ENCODE data around the gene GGACT. TPM values are rescaled to one million over a fixed set of nuclear protein-coding genes. Genes with fewer than 3 reads are reported as not detected.
"Not testable (repeated sequence)": the region's sequence is repeated elsewhere in the genome, so short reads cannot be mapped to it uniquely, and the experiment has no call there.

GGACT gene
- total RNA-seq, 1 donor from 2014 or later, result 5.1 TPM

DNA sequence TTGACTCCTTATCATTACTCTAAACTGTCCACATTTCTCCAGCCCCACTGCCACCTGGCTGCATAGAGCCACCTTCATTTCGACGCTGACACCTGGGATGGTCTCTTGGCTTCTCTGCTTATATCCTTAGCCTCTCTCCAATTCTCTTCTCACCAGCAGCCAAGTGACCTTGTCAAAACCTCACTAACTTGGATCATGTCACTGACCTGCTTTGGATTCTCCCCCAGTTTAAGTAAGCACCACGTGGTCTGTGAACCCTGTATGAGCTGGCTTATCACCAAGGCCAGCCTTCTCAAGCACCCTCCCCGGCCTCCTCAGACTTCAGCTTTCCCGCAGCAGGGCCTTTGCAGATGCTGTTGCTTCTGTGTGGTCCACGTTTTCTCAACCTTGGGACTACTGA lies 12.3 kb upstream of the GGACT start:
- no peak for DNase-seq

DNA sequence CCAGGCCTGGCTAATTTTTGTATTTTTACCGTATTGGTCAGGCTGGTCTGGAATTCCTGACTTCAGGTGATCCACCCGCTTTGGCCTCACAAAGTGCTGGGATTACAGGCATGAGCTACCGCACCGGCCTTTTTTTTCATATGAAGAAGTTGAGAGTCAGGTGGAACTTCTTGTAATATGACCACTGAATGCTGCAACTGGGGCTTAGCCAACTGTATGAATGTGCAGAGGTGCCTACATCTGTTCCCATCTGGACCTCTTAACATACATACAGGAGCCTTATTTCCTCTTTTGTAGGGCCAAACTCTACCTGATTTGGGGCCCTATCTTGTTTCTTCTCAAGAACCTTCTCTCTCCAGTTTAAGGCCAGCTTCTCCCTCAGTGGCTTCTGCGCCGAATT lies 11.9 kb upstream of the GGACT start:
- no peak for DNase-seq

DNA sequence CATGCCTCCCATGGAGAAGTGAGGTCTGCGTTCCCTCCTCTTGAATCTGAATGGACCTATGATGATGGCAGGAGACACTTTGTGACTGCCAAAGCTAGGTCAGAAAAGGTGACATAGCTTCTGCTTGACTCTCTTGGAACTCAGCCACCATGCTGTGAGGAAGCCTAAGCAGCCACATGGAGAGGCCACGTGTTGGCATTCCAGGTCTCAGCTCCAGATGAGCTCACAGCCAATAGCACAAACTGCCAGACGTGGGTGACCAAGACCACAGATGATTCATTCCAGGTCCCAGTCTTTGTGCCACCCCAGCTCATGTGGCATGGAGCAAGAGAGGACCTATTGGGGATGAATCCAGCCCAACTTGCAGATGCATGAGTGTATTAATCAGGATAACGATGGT lies 8.7 kb upstream of the GGACT start:
- no peak for DNase-seq

DNA sequence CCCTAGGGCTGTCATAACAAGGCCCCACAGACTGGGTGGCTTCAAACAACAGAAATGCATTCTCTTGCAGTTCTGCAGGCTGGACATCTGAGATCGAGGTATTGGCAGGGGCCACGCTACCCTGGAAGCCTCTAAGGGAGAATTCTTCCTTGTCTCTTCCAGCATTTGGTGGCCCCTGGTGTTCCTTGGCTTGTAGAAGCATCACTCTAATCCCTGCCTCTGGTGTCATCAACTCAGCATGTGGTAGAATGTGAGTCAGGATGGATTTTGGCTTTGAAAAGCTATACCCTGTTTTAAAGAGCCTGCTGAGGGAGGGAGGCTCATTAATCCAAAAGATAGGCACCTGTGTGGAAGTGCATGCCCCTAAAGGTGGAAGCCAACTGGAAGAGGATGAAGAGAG lies 7.9 kb upstream of the GGACT start:
- no peak for DNase-seq

DNA sequence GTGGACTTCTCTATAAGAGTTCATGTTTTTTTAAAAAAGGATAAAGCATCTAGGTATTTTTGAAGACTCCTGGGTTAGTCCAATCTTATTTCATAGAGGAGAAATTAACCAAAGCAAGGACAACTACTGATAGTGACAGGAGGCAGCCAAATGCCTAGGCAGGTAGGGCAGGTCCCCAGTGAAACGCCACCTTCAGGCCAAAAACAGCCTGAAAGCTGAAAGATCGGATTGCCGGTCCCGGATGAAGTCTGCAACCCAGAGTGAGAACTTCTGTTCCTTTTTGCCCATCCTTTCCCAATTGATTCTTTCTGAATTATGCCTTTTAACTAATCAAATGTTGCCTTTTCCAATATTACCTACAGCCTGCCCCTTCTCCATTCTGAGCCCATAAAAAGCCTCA lies 6.1 kb upstream of the GGACT start:
- no peak for DNase-seq

DNA sequence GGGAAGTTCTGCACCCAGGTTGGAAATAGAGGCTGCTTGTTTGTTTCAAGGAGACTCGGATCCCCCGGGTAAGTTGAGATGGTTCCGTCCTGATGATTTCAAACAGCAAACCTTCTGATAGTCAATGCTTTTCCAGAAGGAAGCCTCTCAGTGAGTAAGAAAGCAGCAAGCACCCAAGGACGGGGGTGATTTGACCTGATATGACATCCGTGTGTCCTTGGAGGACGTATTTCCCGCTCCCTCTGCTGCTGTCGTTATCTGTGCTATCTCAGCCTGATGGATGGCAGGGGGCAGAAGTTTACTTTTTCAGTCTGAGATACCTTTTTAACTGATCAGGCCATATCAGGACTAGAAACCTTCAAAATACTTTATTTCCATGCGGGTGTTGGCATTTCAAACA lies 5.7 kb upstream of the GGACT start:
- DNase-seq, result no peak

DNA sequence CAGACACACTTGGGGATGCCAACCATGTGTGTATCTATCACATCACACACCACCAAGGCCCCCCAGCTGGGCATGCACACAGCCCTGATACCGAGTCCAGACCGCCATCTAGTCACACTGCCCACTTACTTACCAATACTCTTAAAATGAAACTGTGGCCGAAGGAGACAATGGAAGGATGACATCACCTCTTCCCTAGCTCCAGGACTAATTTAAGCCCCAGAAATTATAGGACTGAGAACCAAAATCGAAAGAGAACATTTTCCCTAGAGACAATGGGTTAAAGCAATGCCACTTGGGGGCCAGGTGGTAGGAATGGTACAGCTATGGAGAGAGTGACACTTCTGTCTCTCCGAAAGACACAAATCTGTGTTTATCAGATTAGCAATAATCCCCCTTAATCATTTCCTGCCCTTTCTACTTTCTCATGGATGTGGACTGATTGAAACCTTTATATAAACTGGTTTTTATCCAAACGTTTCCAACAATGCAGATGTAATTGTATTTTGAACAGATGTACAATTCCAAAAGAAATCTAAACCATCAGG lies 663 bp upstream of the GGACT start:
- DNase-seq, result no peak

DNA sequence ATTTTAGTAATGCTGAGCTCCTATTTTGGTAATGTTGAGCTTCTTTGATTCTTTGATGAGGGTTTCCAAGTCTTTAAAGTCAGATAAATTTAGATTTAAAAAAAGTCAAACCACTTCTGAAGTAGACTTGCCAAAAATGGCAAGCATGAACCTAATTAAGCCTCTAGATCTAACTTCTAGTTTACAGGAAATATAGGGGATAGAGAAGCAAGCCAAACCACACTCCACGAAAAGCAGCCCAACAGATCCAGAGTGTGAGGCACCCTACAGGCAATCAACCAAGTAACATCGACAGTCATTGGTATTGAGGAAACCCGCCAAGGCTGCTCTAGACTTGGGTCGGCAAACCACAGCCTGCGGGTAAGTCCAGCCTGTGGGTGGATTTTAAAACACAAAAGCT lies 3.7 kb downstream of the GGACT start:
- DNase-seq, result no peak

DNA sequence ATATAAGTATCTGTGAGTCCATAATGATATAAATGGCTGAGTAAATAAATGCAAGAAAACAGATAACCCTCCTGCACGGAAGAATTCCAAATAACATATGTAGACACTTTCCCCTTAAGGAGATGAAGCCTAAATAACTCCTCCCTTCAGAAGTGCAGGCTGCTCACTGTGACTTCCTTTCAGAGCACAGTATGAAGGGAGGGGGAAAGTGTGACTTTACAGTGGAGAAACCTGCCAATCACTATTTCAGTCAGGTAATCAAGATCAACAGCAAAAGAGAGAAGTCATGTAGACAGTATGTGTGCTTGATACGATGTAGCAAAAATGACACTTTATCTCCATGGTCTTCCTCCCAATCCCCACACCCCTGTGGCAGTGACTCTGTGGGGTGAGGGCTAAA lies 7.1 kb downstream of the GGACT start:
- no peak for DNase-seq

DNA sequence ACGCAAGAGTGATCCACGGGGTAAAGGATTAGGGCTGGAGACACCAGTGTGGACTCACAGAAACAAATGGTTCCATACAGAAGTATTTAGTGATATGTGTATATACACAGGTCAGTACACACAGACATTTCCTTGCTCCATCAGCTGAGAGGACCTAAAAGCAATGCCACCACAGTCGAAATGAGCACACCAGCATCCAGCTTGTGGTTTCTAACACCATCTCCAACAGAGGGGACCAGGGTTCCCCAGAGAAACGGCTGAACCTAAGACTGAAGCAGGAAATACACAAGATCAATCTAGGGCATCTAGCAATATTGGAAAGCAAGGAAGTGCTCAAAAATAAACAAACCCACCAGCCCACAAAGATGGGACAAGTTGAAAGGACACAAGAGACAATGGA lies 7.6 kb downstream of the GGACT start:
- no peak for DNase-seq

DNA sequence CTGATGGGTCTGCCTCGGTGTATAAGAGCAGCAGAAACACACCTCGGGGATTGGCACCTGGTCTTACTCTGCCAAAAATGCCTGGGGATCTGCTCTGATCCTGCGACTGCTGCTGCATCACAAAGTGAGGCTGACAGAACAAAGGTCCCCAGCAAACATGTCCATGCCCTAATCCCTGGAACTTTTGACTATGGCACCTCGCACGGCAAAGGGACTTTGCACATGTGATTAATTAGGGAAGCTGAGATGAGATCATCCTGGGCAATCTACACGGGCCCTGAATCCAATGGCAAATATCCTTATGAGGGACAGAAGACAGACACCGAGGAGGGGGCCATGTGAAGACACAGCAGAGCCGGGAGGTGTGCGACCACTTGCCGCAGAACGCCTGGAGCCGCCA lies 8.5 kb downstream of the GGACT start:
- DNase-seq, result no peak

DNA sequence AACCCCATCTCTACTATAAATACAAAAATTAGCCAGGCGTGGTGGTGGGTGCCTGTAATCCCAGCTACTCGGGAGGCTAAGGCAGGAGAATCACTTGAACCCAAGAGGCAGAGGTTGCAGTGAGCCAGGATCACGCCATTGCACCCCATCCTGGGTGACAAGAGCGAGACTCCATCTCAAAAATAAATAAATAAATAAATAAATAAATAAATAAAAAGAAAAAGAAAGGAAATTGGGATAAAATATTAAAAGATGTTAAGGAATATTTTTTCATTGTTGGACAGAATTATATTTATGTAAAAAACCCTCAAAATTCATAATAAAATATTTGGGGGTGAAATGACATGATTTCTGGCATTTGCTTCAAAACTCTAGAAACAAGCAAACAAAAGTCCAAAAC lies 11.3 kb downstream of the GGACT start:
- not testable (repeated sequence) for DNase-seq

DNA sequence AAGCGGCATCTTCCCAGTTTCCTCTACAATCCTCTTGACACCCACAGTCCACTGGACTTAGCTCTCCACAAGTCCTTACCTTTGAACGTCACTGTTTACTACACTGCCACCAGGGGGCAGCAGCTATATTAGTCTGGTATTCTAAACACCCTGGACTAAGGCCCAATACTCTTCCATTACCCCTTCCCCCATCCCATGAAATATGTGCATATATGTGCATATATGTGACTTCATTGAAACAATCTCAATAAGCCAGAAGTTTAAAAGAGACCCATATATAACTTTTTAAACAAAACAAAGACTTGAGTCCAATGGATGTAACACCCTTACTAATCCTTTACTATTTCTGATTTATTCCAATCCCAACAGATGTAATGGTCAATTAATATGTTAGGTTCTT lies 15.5 kb downstream of the GGACT start:
- no peak for DNase-seq

DNA sequence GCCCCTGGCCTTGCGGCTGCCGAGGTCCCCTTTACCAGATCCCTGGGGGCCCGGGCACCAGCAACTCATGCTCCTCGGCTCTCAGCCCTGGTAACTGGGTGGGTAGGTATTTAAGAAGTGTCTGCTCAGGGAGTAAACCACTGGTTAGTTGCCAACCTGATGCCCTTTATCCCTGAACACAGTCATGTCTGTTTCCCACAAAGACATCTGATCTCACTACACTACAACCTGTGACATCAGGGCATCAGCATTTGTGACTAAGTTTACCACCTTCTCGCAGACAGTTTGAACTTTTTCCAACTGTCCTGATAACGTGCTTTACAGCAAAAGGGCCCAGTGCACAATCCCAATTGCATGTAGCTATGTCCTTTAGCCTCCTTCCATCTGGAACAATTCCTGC lies 22.0 kb downstream of the GGACT start:
- no peak for DNase-seq

DNA sequence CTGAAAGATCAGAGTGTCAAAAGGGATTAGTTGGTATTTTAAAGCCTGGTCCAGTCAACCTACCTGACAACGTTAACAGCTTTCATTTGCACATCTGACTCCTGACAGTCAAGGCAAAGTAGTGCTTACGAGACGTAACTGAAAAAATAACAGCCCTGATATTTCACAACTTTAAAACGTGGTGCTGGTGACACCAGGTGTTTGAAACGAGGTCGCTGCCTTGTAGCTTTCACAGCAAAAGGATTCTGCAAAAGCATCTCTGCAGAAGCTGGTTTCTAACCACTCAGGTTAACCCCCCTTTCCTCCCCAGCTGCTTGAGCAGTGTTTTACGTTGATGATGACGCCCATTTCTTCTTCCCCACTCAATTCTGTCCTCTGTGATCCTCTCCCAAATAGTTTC lies 23.3 kb downstream of the GGACT start:
- DNase-seq, result no peak

DNA sequence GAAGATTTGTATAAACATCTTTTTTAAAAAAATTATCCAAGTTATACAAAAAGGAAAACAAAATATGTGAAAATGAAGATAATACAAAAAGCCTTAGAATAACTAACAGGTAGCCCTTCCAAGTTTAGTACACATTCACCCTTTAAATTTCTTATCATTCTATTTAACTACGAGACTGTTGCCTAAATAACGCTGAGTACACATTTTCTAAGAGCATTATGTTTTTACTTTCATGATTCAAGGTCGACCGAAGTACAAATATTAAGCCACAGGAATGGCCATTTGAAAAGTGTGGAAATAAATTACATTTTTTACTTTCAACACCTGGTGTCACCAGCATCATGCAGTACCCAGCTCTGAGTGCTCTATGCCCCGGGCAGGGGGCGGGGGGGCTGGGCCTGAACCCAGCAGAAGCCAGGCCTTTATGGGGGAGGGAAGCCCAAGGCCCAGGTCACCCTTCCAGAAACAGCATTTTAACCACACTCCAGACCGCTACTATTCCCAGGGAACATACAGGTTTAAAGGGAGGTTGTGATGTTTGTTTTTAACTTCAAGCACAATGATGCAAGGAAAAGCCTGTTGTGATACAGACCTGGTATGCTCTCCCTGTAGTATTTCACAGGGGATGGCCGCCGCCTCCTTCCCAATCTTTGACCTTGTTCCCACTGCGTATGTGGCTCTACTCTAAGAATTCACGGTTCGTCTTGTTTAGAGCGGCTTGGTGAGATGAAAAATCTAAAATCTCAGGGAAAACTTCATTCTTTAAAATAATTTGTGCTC lies 24.0 kb downstream of the GGACT start:
- no peak for DNase-seq

DNA sequence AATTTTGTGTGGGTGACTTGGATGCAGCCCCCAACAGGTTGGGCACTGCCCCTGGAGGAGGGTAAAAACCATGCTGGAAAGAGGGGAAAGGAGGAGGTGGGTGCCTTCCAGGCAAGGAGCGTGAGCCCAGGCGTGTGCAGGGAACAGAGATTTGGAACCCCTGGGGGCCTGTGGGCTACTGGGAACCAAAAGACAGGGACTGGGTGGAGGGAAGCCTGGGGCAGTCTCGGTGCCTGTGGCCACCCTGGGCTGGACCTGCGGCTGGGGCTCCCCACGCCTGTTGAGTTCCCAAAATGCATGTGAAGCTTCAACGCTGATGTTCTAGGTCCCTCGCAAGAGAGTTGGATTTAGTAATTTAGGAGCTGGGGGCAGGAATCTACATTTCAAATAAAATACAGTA lies 24.8 kb downstream of the GGACT start:
- no peak for DNase-seq

DNA sequence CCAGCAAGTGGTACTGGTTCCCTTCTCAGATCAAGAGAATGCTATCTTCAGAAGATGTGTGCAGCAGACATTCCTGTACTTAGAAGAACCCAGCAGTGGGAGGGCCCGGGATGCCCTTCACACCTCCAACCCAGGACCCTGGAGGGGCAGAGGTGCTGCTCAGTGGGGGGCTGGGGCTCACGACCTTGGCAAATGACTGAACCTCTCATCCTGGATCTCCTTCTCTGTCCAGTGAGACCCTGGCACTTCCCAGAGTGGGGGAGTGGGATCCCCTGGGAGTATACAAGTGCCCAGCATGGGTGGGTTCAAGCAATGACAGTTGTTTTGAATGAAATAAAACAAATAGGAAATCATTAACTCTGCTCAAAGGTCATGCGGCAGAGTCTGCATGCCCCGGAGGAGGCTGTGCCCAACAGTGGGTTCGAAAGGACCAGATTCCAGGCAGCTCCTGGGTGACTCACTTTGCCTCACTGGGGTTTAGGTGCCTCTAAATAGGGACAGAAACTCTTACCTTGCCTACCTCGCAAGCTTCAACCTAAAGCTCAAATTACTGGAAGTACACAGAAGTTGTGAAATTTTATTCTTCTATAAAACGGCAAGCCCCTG lies 26.9 kb downstream of the GGACT start:
- no peak for DNase-seq

DNA sequence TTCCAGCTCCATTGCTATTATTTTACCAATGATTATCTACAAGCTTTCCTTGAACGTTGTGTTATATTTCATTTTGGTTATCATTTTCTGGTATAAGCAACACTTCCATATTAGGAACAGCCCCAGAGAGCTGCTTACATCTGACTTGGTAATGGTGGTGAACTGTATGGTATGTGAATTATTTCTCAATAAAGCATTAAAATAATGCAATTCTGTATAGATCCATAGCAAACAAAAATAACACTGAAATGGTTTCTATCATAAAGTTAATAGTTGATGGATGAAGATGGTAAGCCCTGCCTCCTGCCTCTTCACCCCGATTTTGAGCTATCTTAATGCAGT lies 27.5 kb downstream of the GGACT start:
- no peak for DNase-seq

DNA sequence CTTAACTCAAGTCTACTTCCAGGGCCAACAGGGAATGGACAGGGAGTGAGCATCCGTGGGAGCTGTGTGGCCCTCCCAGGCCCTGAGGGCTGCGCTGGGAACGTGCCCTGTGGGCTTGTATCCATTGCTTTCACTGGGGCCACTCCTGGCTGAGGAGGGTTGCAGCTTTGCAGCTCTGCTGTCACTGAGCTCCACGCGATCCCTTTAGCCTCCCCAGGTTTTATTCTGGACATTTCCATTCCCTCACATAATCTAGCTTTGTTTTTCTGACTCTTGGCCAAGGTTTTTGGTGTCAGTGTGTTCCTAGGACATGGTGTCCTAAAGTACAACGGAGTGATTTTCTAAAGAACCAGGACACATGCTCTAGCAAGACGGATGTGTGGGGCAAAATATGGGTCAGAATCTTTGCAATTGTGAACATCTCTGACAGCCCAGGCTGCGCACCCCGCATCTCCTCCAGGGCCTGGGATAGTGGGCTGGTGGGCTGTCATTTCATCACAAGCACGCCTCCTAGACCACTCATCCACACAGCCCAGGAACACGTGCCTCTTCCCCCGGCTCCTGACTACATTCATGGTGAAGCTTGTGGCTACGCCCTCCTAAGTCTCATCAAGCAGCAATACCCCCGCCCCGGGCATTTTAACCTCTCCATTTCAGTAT lies 28.0 kb downstream of the GGACT start:
- no peak for DNase-seq

DNA sequence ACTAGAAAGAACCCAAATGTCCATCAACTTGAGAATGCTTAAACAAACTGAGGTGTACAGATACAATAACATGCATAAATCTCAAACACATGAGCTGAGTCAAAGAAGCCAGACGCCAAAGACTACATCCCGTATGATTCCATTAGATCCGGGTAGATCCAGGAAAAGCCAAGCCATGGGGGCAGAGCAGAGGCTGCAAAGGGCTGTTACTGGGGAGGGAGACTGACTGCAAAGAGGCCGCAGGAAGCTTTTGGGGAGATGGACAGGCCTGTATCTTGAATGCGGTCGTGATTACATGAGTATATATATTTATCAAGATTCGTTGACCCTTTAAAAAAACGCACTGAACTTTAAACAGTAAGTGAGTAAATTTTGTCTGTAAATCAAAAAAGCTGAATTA lies 28.7 kb downstream of the GGACT start:
- no peak for DNase-seq

DNA sequence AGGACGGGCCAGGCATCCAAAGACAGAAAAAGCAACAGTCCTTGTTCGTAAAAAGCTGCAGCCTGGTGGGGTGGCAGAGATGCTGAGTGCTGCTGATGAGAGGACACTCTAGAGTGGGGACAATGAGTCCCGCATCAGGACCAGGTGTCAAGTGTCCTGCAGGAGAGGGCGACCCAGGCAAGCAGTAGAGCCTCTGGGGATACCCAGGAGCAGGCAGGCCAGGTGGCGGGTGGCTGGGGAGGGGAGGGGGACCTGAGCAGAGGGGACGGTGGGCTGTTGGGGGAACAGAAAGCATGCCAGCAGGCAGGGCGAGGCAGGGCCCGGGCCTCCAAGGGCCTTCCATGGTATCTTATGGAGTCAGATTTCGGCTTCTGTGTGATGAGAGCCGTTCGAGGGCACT lies 35.8 kb downstream of the GGACT start:
- no peak for DNase-seq

DNA sequence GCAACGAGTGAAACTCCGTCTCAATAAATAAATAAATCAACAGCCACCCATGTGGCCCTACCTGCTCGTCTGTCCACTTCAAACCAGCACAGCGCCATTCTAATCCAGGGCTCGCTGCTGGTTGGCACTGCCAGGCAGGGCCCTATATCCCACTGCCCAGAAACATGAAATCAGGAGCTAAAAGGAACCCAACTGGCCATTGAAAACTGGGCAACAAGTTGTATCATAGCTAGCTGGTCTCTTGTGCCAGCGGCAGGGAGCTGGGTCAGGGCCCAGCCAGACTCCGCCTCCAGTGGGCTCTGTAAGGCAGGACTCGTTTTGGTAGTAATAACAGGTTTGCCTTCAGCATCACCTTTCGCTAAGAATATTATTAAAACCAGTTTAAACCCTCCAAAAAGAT lies 39.3 kb downstream of the GGACT start:
- no peak for DNase-seq

DNA sequence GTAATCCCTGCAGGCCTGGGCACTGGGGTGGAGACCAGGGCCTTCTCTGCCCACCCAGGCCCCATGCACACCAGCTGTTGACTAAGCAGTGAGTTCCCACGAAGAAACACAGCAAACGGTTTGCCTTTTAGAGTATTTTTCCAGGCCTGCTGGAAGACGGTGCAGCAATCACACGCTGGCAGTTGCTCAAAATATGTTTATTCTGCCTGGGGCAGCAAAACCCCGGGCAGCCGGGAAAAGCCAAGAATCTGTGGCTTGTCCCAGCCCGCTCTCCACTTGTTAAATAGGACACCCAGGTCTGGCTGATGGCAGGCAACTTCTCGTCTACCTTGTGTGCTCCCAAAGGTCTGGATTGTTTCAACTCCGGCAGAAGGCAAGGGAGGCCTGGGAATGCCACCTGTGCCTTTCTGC lies 40.8 kb downstream of the GGACT start:
- DNase-seq, result no peak

Data from skin of body (tissue), 2 donors.